HG02870 (cell line): ENCODE data around the gene RAD50.
"Not testable (repeated sequence)": the region's sequence is repeated elsewhere in the genome, so short reads cannot be mapped to it uniquely, and the experiment has no call there.

Experiments used
- ATAC-seq: cut with Tn5 transposase; IDR thresholded peaks from one replicate; pipeline ENCODE4 v1.9.1; 2021; ENCODE audit warnings: mild to moderate bottlenecking, moderate library complexity; ENCODE audit not compliant: unreplicated experiment

Gene RAD50

GRCh38 chr5:132690156-132690555 is 133.4 kb downstream of the RAD50 start:
- no peak for ATAC-seq

GRCh38 chr5:132691755-132692631 is 135.2 kb downstream of the RAD50 start:
- ATAC-seq, result not testable (repeated sequence)

- ATAC-seq, result no peak
Measured at GRCh38 chr5:132692632-132692967, 135.8 kb downstream of the RAD50 start.
